BJ (cell line): ENCODE measurements around the gene GSK3B. TPM values are rescaled to one million over a fixed set of nuclear protein-coding genes. Genes with fewer than 3 reads are reported as not detected.

Source experiments
- CTCF ChIA-PET: fragments of 350-600 bp; formaldehyde crosslinking; extraction: SDS; loops from one replicate; lab custom pipeline; 2021; ENCODE audit warnings: antibody characterized with exemption, inconsistent platforms; lab: Yijun Ruan, JAX
- POLR2A ChIA-PET: fragments of 300-600 bp; sonication (Branson Sonifier 250); formaldehyde crosslinking; extraction: SDS; loops from one replicate; lab custom pipeline; 2021; ENCODE audit warnings: antibody characterized with exemption; lab: Charles Lee
- DNase-seq: peaks from one replicate; pipeline ENCODE4 v3.0.0-alpha.2; 2011; ENCODE audit warnings: low read depth
- H3K27me3 ChIP-seq: 2 replicates; pipeline ENCODE4 v1.6.0; 2011; ENCODE audit warnings: low read length; ENCODE audit not compliant: control insufficient read depth, insufficient read depth
- H3K36me3 ChIP-seq: 2 replicates; pipeline ENCODE4 v1.5.1; 2011; ENCODE audit warnings: low read length; ENCODE audit not compliant: control insufficient read depth, insufficient read depth
- H3K4me3 ChIP-seq: 2 replicates; pipeline ENCODE4 v1.5.1; 2011; ENCODE audit warnings: low read depth, mild to moderate bottlenecking, control low read depth, low read length
- CTCF ChIP-seq: IDR thresholded peaks from 2 replicates; pipeline ENCODE4 v1.5.1; 2011; ENCODE audit warnings: low read depth, mild to moderate bottlenecking, control low read depth, inconsistent platforms, low read length, moderate library complexity; ENCODE audit not compliant: insufficient read depth
- polyA plus RNA-seq: library from polyadenylated mRNA; depleted of rRNA; stranded (reverse); fragments of >200 nt; gene quantifications from 2 replicates; pipeline ENCODE4 v1.2.3, GENCODE V29; 2011

The GSK3B gene
- polyA plus RNA-seq, 1 experiment, result 25.4 TPM

- H3K4me3 ChIP-seq, result no peak overlapping the region
- no peak for TF ChIP-seq CTCF
- H3K27me3 ChIP-seq, result no peaks in the 10 kb centered on the region
- H3K36me3 ChIP-seq, result no peaks in the 10 kb centered on the region
- ChIA-PET POLR2A (no interaction called here), CTCF (interaction anchor here (0.7 kb wide), 1 partner anchor 96 kb away, joined by 3 read pairs; no protein-coding TSS in a partner anchor)
- DNase-seq, result no peak
Measured at GRCh38 chr3:120070263-120070981, 23.8 kb downstream of the GSK3B start.

- Histone ChIP-seq H3K27me3 (no peaks in the 10 kb centered on the region), H3K36me3 (no peaks in the 10 kb centered on the region), H3K4me3 (no peak overlapping the region)
- DNase-seq, result no peak
- TF ChIP-seq CTCF, result no peak
- CTCF ChIA-PET, result interaction anchor here (1.0 kb wide), 1 partner anchor 24 kb away, joined by 3 read pairs; no protein-coding TSS in a partner anchor
- POLR2A ChIA-PET, result no interaction called here
Measured at GRCh38 chr3:120067083-120067482, 27.2 kb downstream of the GSK3B start.

- no peak overlapping the region for H3K4me3 ChIP-seq
- no peaks in the 10 kb centered on the region for H3K27me3 ChIP-seq
- no peak for TF ChIP-seq CTCF
- no peak for DNase-seq
- ChIA-PET CTCF (no interaction called here), POLR2A (no interaction called here)
- H3K36me3 ChIP-seq, result no peaks in the 10 kb centered on the region
Measured at GRCh38 chr3:120066634-120067033, 27.6 kb downstream of the GSK3B start.

GRCh38 chr3:120064641-120065040, 29.6 kb downstream of the GSK3B start:
- TF ChIP-seq CTCF, result no peak
- DNase-seq, result no peak
- no peaks in the 10 kb centered on the region for H3K27me3 ChIP-seq
- no peaks in the 10 kb centered on the region for H3K36me3 ChIP-seq
- POLR2A ChIA-PET, result no interaction called here
- no peak overlapping the region for H3K4me3 ChIP-seq
- CTCF ChIA-PET, result no interaction called here

GRCh38 chr3:120062474-120062873, 31.8 kb downstream of the GSK3B start:
- H3K36me3 ChIP-seq, result no peaks in the 10 kb centered on the region
- no peak for TF ChIP-seq CTCF
- ChIA-PET POLR2A (no interaction called here), CTCF (no interaction called here)
- no peaks in the 10 kb centered on the region for H3K27me3 ChIP-seq
- no peak overlapping the region for H3K4me3 ChIP-seq
- no peak for DNase-seq
